ENCODE data around the gene PNLIPRP2. TPM values are rescaled to one million over a fixed set of nuclear protein-coding genes. Genes with fewer than 3 reads are reported as not detected.

PNLIPRP2 gene
- total RNA-seq, 2 experiments from 2014 or later = not detected

DNA sequence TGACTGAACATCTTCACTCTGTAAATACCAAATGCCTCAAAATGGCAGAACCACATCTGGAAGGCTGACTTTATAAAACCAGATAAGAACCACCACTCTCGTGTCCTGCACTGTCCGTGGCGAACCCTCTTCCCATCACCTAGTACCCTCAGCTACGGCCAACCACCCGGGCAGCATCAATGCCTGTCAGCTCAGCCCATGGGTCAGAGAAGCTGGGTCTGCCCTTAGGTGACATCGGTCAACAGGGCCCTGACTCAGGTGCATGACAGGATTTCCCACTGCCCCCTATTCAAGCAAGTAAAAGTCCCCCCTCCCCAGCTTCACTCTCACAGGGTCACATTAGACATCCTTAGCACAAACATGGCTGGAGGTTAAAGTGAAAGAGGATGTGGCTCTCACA lies 65.1 kb downstream of the PNLIPRP2 start:
- CTCF ChIA-PET (ENCODE audit: unreplicated experiment) = no interaction called here
- no peak overlapping the region for H2AFZ ChIP-seq (ENCODE audit: low read length)
- no peaks in the 10 kb centered on the region for H3K36me3 ChIP-seq (ENCODE audit: insufficient read depth, low read length)
- POLR2A ChIA-PET = interaction anchor here (0.5 kb wide), 1 partner anchor 299 kb away, joined by 3 read pairs; no protein-coding TSS in a partner anchor
- no peaks in the 10 kb centered on the region for H3K9me2 ChIP-seq (ENCODE audit: insufficient read depth, low read length)
- no peak overlapping the region for H3K4me3 ChIP-seq (ENCODE audit: low read depth, low read length, poor library complexity, severe bottlenecking)
- intact Hi-C loops (cut with micrococcal nuclease; ENCODE audit: unreplicated experiment) = no loop called here
- H3K9me3 ChIP-seq (ENCODE audit: low read length) = no peaks in the 10 kb centered on the region
- H3K4me2 ChIP-seq (ENCODE audit: low read length) = no peak overlapping the region
- H3K27ac ChIP-seq (ENCODE audit: low read depth, low read length, poor library complexity, severe bottlenecking) = no peak overlapping the region
- BruUV-seq (replicated peaks) = no TSS peak
- no peaks in the 10 kb centered on the region for H3K79me2 ChIP-seq (ENCODE audit: insufficient read depth, low read depth, low read length)
- DNase-seq (ENCODE audit: low spot score) = no peak
- no peak for TF ChIP-seq EZH2phosphoT487 (IDR thresholded peaks at IDR 0.05; ENCODE audit: borderline replicate concordance, low read depth, low read length)
- TF ChIP-seq, protein P1, sequence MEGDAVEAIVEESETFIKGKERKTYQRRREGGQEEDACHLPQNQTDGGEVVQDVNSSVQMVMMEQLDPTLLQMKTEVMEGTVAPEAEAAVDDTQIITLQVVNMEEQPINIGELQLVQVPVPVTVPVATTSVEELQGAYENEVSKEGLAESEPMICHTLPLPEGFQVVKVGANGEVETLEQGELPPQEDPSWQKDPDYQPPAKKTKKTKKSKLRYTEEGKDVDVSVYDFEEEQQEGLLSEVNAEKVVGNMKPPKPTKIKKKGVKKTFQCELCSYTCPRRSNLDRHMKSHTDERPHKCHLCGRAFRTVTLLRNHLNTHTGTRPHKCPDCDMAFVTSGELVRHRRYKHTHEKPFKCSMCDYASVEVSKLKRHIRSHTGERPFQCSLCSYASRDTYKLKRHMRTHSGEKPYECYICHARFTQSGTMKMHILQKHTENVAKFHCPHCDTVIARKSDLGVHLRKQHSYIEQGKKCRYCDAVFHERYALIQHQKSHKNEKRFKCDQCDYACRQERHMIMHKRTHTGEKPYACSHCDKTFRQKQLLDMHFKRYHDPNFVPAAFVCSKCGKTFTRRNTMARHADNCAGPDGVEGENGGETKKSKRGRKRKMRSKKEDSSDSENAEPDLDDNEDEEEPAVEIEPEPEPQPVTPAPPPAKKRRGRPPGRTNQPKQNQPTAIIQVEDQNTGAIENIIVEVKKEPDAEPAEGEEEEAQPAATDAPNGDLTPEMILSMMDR (conservative IDR thresholded peaks at IDR 0.05; ENCODE audit: low read length) = no peak
- H4K20me1 ChIP-seq (ENCODE audit: insufficient read depth, low read length) = no peaks in the 10 kb centered on the region
- H3K4me1 ChIP-seq (ENCODE audit: insufficient read depth, low read length, poor library complexity, severe bottlenecking) = no peaks in the 10 kb centered on the region

DNA sequence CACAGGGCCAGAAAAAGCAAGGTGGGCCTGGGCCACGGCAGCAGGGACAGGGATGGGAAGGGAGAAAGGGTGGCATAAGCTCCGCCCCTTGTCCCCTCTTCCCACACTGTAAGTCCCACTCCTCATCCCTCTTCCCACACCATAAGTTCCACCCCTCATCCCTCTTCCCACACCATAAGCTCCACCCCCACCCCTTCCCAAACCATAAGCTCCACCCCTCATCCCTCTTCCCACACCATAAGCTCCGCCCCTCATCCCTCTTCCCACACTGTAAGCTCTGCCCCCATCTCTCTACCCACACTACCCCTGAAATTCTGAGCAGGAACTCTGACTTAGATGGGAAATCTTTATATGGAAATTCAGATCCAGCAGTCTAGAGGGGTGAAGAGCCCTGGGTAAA lies 65.9 kb downstream of the PNLIPRP2 start:
- Histone ChIP-seq H3K4me3 (ENCODE audit: low read depth, low read length, poor library complexity, severe bottlenecking) (no peak overlapping the region), H3K4me1 (ENCODE audit: insufficient read depth, low read length, poor library complexity, severe bottlenecking) (no peaks in the 10 kb centered on the region), H3K27ac (ENCODE audit: low read depth, low read length, poor library complexity, severe bottlenecking) (no peak overlapping the region), H3K79me2 (ENCODE audit: insufficient read depth, low read depth, low read length) (no peaks in the 10 kb centered on the region), H3K36me3 (ENCODE audit: insufficient read depth, low read length) (no peaks in the 10 kb centered on the region), H3K9me3 (ENCODE audit: low read length) (no peaks in the 10 kb centered on the region), H3K4me2 (ENCODE audit: low read length) (no peak overlapping the region), H2AFZ (ENCODE audit: low read length) (no peak overlapping the region), H4K20me1 (ENCODE audit: insufficient read depth, low read length) (no peaks in the 10 kb centered on the region), H3K9me2 (ENCODE audit: insufficient read depth, low read length) (no peaks in the 10 kb centered on the region)
- BruUV-seq (replicated peaks) = no TSS peak
- TF ChIP-seq, protein P1 (conservative IDR thresholded peaks at IDR 0.05; ENCODE audit: low read length) = no peak
- no peak for TF ChIP-seq EZH2phosphoT487 (IDR thresholded peaks at IDR 0.05; ENCODE audit: borderline replicate concordance, low read depth, low read length)
- ChIA-PET CTCF (ENCODE audit: unreplicated experiment) (no interaction called here), POLR2A (interaction anchor here (0.6 kb wide), 1 partner anchor 375 kb away, joined by 5 read pairs; no protein-coding TSS in a partner anchor)
- DNase-seq (ENCODE audit: low spot score) = no peak
- intact Hi-C loops (cut with micrococcal nuclease; ENCODE audit: unreplicated experiment) = no loop called here

DNA sequence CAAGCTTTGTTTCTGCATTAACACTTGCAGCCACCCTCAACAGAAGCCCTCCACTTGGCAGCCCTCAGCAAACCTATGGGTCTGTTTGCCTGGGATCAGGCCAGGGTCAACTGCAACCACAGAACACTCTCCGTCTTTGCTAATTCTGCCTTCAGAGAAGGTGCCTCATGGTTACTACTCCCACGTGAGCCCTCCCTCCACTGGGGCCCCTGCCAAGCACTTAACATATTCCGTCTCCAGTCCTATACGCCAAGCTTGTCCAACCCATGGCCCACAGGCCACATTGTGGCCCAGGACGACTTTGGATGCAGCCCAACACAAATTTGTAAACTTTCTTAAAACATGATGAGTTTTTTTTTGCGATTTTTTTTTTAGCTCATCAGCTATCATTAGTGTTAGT lies 66.9 kb downstream of the PNLIPRP2 start:
- Histone ChIP-seq H3K4me2 (ENCODE audit: low read length) (no peak overlapping the region), H3K36me3 (ENCODE audit: insufficient read depth, low read length) (no peaks in the 10 kb centered on the region), H3K9me3 (ENCODE audit: low read length) (no peaks in the 10 kb centered on the region), H3K4me3 (ENCODE audit: low read depth, low read length, poor library complexity, severe bottlenecking) (no peak overlapping the region), H4K20me1 (ENCODE audit: insufficient read depth, low read length) (no peaks in the 10 kb centered on the region), H3K27ac (ENCODE audit: low read depth, low read length, poor library complexity, severe bottlenecking) (no peak overlapping the region), H3K9me2 (ENCODE audit: insufficient read depth, low read length) (no peaks in the 10 kb centered on the region), H2AFZ (ENCODE audit: low read length) (no peak overlapping the region), H3K4me1 (ENCODE audit: insufficient read depth, low read length, poor library complexity, severe bottlenecking) (no peaks in the 10 kb centered on the region), H3K79me2 (ENCODE audit: insufficient read depth, low read depth, low read length) (no peaks in the 10 kb centered on the region)
- ChIA-PET POLR2A (no interaction called here), CTCF (ENCODE audit: unreplicated experiment) (no interaction called here)
- TF ChIP-seq, protein P1 (conservative IDR thresholded peaks at IDR 0.05; ENCODE audit: low read length) = no peak
- no peak for TF ChIP-seq EZH2phosphoT487 (IDR thresholded peaks at IDR 0.05; ENCODE audit: borderline replicate concordance, low read depth, low read length)
- intact Hi-C loops (cut with micrococcal nuclease; ENCODE audit: unreplicated experiment) = no loop called here
- DNase-seq (ENCODE audit: low spot score) = no peak
- BruUV-seq (replicated peaks) = no TSS peak
